Raji (cell line): ENCODE measurements around the gene TYW3.

Experiments
- POLR2A ChIP-seq: IDR thresholded peaks from 2 replicates; pipeline ENCODE4 v1.6.1; 2011; ENCODE audit warnings: low read depth, low read length, control low read depth; ENCODE audit not compliant: insufficient read depth

TYW3 gene, protein sequence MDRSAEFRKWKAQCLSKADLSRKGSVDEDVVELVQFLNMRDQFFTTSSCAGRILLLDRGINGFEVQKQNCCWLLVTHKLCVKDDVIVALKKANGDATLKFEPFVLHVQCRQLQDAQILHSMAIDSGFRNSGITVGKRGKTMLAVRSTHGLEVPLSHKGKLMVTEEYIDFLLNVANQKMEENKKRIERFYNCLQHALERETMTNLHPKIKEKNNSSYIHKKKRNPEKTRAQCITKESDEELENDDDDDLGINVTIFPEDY

DNA sequence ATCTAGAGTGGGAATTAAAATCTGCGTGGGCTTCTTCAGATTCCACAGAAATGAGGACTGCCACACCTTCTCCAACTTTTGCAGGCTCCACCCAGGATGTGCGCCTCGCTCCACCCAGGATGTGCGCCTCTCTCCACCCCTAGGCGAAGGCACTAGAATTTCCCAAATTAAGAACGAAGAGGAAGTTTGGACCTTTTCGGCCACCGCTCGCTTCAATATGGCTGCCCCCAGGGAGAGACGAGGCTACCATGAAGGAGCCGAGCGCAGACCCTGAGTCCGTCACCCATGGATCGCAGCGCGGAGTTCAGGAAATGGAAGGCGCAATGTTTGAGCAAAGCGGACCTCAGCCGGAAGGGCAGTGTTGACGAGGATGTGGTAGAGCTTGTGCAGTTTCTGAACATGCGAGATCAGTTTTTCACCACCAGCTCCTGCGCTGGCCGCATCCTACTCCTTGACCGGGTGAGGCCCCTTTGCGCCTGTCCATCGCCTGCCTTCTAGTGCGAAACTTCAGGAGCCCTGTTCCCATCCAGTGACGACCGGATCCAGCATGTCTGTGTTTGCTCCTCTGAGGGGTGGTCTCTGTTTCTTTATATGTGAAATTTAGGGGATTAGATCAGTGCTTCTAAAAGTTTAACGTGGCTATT lies at the start of gene TYW3, which contains the start of gene CRYZ:
Gene TYW3 (plus strand): TSS at position 193 of the 644 bp plus-strand sequence. CDS start 93 bp downstream, at position 286.
Gene CRYZ (minus strand): TSS at position 91 of the 644 bp plus-strand sequence. CDS start 8,229 bp downstream, outside the sequence.
- peak; percentile 89 for TF ChIP-seq POLR2A

DNA sequence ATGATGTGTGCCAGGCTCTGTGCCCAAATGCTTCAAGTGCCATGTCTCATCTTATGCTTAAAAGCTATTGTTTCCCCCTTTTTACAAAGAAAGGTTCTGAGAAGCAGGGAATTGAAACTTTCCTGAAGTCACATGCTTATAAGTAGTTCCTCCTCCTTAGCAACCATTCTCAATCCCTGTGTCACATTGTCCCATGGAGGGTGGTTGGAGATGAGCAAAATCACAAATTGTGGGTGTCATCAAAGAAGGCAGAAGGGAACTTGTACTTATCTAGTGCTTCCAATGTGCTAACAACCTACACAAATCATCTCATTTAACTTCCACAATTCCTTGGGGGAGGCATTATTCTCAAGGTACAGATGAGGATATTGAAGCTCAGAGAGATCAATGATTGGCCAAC lies 49.3 kb upstream of the TYW3 start:
- no peak for TF ChIP-seq POLR2A

DNA sequence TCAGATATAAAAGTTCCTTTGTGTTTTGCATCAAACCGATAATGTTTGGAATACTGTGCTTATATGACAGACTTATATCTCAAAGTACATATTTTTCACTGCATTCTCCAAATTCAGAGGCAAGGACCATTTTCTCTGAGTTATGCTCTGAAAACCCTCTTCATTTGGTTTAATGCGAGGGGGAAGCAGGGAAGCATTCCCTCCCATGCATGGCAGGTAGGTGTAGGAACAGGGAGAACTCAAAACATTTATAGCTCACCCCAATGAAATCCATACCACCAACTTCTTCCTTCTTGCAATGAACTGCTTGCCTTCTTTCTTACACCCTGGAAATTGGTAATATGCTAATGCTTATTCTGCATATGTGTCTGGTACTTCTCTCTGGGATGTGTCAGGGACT lies 48.7 kb upstream of the TYW3 start:
- TF ChIP-seq POLR2A = no peak

DNA sequence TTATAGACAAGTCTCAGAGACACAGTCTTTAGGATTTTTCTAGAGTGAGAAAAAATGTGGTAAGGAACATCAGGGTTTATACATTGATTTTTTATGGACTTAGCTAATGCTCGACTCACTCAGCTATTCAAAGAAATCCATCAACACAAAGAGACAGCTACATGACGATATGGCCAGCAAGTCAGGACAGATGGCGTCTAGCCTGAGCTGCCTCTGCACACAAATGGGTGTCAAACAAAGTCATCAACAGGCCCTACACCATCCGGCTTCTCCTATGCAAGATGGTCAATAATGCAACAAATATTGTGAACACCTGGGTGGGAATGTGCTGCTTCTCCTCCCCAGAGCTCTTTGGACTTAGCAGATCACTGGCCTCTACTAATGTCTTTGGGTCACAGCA lies 46.0 kb upstream of the TYW3 start:
- no peak for TF ChIP-seq POLR2A

DNA sequence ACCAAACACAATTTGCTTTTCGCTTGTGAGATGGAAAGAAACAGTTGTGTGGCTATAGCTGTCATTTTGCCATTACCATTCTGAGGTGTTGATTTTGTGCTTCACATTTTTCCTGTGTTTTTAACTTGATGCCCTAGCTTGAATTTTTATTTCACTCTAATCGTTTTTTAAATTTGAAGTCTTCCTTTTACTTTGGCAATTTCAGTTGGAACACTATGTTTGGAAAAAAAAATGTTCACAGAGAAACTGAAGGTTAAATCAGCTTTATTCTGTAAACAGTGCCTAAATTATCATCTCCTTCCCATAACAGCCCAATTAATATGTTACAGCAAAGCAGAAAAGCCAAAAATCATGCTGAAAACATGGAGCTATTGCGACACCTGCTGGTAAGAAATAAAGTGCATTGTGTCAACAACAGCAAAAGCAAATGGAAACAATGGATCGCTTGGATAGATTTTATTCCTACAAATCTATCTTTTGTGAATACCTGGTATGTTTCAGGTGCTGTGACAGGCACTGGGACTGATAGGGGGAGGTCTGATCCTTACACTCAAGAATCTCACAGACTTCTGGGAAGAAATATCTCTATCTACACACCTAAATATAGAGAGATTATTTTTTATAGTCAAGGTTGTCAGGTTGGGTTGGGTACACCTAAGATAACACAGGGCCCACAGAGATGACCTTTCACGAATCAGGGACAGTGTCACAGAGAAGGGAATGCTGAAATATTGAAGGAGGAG lies 43.2 kb upstream of the TYW3 start:
- no peak for TF ChIP-seq POLR2A

DNA sequence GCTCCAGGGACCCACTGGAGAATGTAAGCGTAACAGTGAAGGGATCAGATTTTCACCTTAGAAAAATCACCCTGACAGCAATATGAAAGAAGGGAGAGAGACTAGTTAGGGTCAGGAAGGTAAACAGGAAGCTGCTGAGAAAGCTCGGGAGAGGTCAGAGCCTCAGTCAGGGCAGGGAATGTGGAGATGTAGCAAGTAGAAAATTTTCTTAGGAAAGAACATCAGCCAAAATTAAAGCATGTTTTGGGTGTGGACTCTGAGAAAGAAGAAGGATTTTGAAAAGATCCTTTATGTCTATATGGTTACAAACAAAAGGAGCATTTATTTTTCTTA lies 42.6 kb upstream of the TYW3 start:
- TF ChIP-seq POLR2A = no peak

DNA sequence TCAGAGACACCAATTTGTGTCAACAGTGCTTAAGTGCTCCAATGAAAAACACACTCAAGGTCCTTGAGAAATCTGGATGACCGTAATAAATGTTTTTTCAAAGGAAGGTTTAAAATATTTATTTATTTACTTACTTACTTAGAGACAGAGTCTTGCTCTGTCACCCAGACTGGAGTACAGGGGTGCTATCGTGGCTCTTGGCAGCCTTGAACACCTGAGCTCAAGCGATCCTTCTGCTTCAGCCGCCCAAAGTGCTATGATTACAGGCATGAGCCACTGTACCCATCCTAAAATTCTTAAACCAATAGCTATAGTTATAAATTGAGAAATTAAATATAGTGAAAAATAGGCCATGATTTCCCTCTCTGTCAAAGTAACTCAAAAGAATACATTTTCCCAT lies 42.0 kb upstream of the TYW3 start:
- no peak for TF ChIP-seq POLR2A

DNA sequence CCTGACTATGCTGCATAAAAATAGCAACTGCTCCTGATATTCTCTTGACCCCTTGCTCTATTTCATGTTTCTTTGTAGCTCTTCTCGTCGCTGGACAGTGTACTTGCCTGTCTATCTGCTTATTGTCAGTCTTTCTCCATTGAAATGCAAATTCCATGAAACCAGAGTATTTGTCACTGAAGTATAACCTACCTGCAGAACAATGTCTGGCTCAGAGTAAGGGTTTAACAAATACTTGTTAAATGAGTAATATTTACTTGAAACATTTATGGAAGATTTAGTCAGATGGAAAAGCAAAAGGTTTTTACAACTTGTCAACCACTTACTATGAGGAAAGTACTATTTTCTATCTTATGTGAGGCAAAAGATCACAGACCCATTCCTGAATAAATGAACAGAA lies 39.5 kb upstream of the TYW3 start:
- no peak for TF ChIP-seq POLR2A

DNA sequence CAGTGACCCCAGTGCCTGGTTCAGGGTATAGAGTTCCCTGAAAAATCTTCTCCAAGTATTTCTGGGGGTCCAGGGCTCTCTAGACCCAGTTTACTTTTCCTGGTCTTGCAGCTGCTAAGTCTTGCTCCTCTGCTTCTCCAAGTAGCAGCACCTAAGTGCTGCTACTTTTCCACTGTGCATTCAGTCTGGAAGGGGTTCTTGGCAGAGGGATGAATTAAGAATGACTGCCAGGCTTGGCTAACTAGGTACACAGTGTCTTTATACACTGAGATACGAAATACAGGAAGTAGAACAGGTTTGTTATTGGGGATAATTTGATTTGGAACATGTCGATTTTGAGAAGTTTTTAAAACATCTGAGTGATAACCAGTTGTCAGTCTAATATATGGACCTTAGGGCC lies 35.1 kb upstream of the TYW3 start:
- TF ChIP-seq POLR2A = no peak

DNA sequence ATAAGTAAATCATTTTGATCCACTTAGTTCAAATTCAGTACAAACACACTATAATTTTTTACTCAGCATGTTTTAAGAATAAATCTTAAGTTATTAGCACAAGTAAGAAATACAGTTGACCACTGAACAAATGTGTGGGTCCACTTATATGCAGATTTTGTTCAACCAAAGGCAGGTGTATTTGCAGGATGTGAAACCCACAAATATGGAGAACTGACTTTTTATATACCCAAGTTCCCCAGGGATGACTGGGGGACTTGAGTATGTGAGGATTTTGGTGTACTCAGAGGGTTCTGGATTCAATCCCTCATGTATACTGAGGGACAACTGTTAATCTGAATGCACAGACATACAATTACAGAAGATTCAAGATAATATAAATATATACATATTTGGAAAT lies 33.6 kb upstream of the TYW3 start:
- no peak for TF ChIP-seq POLR2A

DNA sequence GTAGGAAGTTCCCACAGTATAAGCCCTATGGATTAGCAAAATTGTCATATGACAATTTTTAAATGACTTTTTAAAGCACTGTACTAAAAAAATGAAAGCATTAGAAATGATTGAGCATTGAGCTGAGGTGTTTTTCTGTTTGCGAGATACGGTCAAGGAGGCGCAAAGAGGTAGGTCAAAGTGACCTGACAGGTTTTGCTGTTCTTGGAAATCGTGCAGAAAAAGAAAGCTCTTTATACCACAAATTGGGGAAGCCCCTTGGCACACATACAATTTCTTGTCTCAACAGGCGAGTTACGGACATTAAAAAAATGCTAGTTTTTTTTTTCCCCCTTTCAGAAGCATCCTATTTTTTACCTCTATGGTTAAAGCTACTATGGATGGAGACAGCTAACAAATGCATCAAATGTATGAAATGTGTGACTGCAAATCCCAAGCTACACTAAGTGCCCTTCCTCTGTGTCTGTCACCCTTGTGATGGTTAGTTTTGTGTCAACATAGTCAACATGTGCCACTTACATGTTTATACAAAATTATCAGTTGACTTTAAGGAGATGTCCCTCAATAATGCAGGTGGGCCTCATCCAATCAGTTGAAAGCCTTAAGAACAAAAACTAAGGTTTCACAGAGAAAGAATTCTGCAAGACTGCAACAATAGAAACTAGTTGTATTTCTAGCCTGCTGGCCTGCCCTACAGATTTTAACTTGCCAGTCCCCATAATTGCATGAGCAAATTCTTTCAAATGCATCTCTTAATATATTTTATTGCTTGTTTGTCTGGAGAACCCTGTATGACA lies 29.4 kb upstream of the TYW3 start:
- no peak for TF ChIP-seq POLR2A

DNA sequence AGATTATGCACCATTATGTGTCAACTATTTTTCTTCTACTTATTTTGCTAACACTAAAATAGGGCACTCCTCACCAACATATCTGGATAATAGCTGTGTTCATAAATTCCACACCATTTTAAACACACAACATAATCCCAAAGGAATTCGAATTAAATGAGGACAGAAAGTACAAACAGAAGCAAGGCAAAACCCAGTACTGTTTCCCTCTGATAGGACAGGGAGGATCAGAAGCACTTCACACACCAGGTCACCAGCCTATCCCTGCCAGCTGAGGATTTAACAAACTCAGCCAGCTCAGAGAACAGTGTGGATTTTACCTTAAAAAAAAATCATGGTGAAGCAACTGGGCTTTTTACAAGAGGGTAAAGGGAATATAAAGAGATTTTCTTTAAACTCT lies 20.1 kb upstream of the TYW3 start:
- no peak for TF ChIP-seq POLR2A

DNA sequence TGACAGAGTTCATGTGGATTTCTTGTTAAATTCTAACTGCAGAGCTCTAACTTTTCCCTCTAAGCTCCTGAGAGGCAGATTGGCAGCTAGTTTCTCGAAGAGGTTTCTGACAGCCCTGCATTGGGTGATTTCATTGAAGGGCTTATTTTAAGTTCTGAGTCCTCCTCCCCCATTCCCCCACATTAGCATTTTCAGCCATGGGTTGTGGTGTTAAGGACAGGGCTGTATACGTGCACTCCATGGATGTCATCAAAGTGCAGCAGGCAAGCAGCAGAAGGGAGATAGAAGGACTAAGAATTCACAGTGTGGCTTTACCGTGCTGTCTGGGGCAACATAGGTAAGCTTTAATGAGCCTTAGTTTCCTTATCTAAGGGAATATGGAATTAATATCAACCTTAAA lies 19.1 kb upstream of the TYW3 start:
- TF ChIP-seq POLR2A = no peak

DNA sequence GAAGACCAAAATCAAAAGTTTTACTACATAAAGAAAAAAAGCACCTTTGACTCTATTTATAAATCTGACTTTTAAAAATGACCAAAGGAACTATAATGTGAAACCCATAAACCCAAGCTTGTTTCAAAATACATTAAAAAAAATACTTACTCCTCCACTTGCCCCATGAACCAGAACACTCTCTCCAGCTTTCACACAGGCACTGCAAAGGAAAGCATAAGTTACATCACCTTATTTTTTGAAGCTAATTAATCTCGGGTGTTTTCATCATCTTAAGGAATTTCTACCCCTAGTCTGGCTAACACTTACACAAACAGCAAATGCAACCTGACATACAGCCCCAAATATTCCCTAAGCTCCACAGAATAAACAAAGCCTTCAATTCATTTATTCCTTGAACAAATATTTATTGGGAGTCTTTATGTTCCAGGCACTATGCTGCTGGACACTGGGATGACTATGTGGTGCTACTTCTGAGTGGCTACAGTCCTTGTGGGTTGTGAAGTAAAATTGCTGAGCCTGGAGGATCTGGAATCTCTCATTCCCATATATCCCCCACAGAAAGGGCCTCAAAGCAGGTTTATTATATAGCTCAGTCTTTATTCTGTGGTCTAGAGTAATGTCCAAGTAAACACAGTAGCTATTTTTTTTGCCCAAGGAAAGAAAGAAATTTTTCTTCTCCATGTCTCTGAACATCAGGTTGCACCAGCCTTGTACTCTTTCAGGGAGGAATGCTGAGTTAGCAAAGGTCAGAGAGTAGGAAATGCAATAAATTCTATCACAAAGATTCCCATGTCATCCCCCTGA lies 18.3 kb upstream of the TYW3 start:
- no peak for TF ChIP-seq POLR2A

DNA sequence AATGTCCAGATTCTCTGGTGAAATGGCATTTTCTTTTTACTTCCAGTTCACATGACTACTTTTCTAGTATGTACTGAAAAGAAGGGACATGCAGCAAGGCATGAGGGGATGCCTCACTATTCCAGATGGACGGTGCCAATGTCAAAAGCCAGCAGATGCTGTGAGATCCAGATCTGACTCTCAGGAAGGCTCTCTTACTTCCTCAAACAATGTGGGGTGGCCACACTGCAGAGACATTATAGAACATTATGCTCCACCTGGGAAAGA lies 17.8 kb upstream of the TYW3 start:
- TF ChIP-seq POLR2A = no peak
